GM20000 (cell line): Measurements from ENCODE around the gene NFS1.

Experiments used
- DNase-seq: peaks from one replicate; pipeline ENCODE4 v3.0.0; 2012; ENCODE audit warnings: low spot score
- CTCF ChIP-seq: IDR thresholded peaks from 2 replicates; pipeline ENCODE4 v1.5.1; 2012; ENCODE audit warnings: mild to moderate bottlenecking, control low read depth; ENCODE audit errors: extremely low read depth, missing control alignments

The NFS1 gene

DNA sequence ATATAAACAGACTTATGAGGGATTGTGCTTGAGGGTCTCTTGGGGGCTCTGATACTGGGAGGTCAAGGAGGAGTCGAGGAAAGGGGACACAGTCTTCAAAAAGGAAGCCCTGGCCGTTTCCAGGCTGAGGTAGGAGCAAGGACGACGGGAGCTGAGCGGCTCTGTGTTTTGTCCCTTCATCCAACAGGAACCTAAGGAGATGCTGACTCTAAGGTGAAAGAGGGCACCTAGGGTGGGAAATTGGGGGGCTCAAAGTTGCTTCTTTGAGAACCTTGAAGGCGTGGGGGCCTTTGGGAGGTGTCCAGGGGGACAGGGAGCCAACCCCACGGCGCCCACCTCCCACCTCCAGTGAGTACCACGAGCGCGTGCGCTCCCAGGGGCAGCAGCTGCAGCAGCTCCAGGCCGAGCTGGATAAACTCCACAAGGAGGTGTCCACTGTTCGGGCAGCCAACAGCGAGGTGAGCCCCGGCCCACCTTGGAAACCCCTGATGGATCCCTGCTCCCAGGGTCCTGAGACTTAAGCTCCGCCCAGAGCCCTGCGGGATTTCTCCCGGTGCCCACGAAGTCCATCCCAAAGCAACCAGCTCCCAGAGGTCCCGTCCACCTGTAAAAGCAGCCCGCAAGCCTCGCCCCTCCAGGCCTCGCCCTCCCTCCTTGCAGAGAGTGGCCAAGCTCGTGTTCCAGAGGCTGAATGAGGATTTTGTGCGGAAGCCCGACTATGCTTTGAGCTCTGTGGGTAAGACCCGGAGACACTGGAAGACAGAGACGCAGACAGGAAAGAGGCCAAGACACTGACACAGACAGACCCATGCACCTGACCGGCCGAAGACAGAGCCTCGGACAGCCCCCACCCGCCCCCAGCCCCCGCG, 80.7 kb downstream of the NFS1 start:
- DNase-seq: peak; percentile 42
- no peak for TF ChIP-seq CTCF
